H1 (cell line): ENCODE data around the gene KHDC4. TPM values are rescaled to one million over a fixed set of nuclear protein-coding genes. Genes with fewer than 3 reads are reported as not detected.

Experiments used
- BACH1 ChIP-seq: IDR thresholded peaks from 2 replicates; pipeline ENCODE4 v1.6.1; 2012; ENCODE audit warnings: low read length, improper control_type of control experiment
- GABPA ChIP-seq: IDR thresholded peaks from 2 replicates; pipeline ENCODE4 v1.6.1; 2011; ENCODE audit warnings: mild to moderate bottlenecking, low read length, moderate library complexity, borderline replicate concordance; ENCODE audit not compliant: insufficient read depth
- TBP ChIP-seq: IDR thresholded peaks from 2 replicates; pipeline ENCODE4 v1.6.1; 2011; ENCODE audit warnings: low read depth, low read length, improper control_type of control experiment
- YY1 ChIP-seq: IDR thresholded peaks from 2 replicates; pipeline ENCODE4 v1.6.1; 2011; ENCODE audit warnings: low read depth, mild to moderate bottlenecking, low read length
- polyA plus RNA-seq, 7 experiments: library from polyadenylated mRNA; depleted of rRNA in 3 of 7; stranded (reverse) in 5 of 7; unstranded in 2 of 7; fragments of >200 nt in 5 of 7; fragments of 200-250 nt in 2 of 7; gene quantifications; 1 replicate in 5 of 7; 2 replicates in 1 of 7; 4 replicates in 1 of 7; pipeline versions ENCODE4 v1.2.1 to v1.2.3, GENCODE V29; 2011 to 2013; ENCODE audit warnings: missing spikeins in 2 of 7, mixed read lengths in 2 of 7
- total RNA-seq: library from RNA; stranded (reverse); fragmentation: NEBNext Ultra II Directional; extraction: Animal tissue kit (Norgen Biotek cat#: 25700); gene quantifications from 2 replicates; pipeline ENCODE4 v1.2.1, GENCODE V29; 2021
- TF ChIP-seq, protein P1 (sequence below): fragments of 300-600 bp; sonication (generic); IDR thresholded peaks from 2 replicates; pipeline ENCODE4 v1.7.1; 2012; ENCODE audit warnings: low read length, moderate library complexity, mild to moderate bottlenecking, inconsistent platforms; ENCODE audit not compliant: insufficient replicate concordance
- TF ChIP-seq, protein P2 (sequence below): IDR thresholded peaks from 2 replicates; pipeline ENCODE4 v1.6.1; 2012; ENCODE audit warnings: inconsistent platforms

Gene KHDC4
- total and polyA plus RNA-seq, 2 of the 8 experiments (the other 6 are each of a cell fraction or from before 2014, with no cell fraction given), result 56.6 to 81.1 TPM

DNA sequence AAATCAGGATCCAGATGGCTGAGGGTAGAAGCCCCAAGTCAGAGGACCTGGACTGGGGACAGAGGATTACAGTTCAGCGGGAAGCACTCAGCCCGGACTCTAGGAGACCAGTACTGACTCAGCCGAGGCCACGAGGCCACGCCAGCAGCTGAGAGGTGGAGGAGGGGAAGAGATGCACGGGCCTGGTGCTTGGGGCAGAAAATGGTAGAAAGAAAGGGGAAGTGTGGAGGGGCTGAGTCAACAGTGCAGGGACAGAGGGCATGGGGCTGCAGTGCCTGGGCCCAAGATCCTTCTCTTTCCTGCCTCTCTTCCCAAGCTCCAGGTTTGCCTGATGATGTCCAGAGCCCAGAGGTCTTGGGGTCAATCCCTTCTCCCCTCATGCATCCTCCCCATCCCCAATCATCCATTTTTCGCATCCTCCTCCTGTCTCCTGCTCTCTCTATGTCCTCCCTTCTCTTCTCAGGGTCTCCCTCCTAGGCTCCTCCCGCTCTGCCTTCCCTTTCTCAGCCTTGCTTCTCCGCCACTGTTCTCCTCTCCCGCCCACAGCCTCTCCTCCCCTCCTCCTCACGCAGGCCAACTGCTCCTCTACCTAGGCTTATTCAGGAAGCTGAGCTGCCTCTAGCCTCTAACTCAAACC is 36.4 kb upstream of the KHDC4 start (continued):
- TF ChIP-seq, protein P1, sequence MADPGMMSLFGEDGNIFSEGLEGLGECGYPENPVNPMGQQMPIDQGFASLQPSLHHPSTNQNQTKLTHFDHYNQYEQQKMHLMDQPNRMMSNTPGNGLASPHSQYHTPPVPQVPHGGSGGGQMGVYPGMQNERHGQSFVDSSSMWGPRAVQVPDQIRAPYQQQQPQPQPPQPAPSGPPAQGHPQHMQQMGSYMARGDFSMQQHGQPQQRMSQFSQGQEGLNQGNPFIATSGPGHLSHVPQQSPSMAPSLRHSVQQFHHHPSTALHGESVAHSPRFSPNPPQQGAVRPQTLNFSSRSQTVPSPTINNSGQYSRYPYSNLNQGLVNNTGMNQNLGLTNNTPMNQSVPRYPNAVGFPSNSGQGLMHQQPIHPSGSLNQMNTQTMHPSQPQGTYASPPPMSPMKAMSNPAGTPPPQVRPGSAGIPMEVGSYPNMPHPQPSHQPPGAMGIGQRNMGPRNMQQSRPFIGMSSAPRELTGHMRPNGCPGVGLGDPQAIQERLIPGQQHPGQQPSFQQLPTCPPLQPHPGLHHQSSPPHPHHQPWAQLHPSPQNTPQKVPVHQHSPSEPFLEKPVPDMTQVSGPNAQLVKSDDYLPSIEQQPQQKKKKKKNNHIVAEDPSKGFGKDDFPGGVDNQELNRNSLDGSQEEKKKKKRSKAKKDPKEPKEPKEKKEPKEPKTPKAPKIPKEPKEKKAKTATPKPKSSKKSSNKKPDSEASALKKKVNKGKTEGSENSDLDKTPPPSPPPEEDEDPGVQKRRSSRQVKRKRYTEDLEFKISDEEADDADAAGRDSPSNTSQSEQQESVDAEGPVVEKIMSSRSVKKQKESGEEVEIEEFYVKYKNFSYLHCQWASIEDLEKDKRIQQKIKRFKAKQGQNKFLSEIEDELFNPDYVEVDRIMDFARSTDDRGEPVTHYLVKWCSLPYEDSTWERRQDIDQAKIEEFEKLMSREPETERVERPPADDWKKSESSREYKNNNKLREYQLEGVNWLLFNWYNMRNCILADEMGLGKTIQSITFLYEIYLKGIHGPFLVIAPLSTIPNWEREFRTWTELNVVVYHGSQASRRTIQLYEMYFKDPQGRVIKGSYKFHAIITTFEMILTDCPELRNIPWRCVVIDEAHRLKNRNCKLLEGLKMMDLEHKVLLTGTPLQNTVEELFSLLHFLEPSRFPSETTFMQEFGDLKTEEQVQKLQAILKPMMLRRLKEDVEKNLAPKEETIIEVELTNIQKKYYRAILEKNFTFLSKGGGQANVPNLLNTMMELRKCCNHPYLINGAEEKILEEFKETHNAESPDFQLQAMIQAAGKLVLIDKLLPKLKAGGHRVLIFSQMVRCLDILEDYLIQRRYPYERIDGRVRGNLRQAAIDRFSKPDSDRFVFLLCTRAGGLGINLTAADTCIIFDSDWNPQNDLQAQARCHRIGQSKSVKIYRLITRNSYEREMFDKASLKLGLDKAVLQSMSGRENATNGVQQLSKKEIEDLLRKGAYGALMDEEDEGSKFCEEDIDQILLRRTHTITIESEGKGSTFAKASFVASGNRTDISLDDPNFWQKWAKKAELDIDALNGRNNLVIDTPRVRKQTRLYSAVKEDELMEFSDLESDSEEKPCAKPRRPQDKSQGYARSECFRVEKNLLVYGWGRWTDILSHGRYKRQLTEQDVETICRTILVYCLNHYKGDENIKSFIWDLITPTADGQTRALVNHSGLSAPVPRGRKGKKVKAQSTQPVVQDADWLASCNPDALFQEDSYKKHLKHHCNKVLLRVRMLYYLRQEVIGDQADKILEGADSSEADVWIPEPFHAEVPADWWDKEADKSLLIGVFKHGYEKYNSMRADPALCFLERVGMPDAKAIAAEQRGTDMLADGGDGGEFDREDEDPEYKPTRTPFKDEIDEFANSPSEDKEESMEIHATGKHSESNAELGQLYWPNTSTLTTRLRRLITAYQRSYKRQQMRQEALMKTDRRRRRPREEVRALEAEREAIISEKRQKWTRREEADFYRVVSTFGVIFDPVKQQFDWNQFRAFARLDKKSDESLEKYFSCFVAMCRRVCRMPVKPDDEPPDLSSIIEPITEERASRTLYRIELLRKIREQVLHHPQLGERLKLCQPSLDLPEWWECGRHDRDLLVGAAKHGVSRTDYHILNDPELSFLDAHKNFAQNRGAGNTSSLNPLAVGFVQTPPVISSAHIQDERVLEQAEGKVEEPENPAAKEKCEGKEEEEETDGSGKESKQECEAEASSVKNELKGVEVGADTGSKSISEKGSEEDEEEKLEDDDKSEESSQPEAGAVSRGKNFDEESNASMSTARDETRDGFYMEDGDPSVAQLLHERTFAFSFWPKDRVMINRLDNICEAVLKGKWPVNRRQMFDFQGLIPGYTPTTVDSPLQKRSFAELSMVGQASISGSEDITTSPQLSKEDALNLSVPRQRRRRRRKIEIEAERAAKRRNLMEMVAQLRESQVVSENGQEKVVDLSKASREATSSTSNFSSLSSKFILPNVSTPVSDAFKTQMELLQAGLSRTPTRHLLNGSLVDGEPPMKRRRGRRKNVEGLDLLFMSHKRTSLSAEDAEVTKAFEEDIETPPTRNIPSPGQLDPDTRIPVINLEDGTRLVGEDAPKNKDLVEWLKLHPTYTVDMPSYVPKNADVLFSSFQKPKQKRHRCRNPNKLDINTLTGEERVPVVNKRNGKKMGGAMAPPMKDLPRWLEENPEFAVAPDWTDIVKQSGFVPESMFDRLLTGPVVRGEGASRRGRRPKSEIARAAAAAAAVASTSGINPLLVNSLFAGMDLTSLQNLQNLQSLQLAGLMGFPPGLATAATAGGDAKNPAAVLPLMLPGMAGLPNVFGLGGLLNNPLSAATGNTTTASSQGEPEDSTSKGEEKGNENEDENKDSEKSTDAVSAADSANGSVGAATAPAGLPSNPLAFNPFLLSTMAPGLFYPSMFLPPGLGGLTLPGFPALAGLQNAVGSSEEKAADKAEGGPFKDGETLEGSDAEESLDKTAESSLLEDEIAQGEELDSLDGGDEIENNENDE, result no peak
- TF ChIP-seq BACH1 (no peak), TBP (no peak), YY1 (no peak), GABPA (no peak)
- TF ChIP-seq, protein P2, sequence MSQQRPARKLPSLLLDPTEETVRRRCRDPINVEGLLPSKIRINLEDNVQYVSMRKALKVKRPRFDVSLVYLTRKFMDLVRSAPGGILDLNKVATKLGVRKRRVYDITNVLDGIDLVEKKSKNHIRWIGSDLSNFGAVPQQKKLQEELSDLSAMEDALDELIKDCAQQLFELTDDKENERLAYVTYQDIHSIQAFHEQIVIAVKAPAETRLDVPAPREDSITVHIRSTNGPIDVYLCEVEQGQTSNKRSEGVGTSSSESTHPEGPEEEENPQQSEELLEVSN, result no peak
- TF ChIP-seq, all 59 proteins: peak for 0
